ENCODE data around the gene DUSP15. TPM values are rescaled to one million over a fixed set of nuclear protein-coding genes. Genes with fewer than 3 reads are reported as not detected.

DUSP15 gene
- polyA plus RNA-seq, 2 of the 4 experiments (the other 2 are of a cell fraction): 0.53 to 1.3 TPM

- ATAC-seq: 0 out of 6 replicates have a peak, but pooled peaks of 1 of the 2 experiments have one; percentile 19
- no peak for FAIRE-seq
- CTCF ChIA-PET: no interaction called here
- Histone ChIP-seq H3K27ac (no peak overlapping the region), H3K4me1 (no peaks in the 10 kb centered on the region), H3K4me3 (no peak overlapping the region), H3K4me2 (no peak overlapping the region), H3K9me3 (no peaks in the 10 kb centered on the region)
- TF ChIP-seq JUN (IDR thresholded peaks at IDR 0.05): no peak
- WGBS (ENCODE audit: missing lambda C conversion rate): 73% methylated on average over 6 of the region's 6 CpGs
- POLR2A ChIA-PET: no interaction called here
- DNase-seq (ENCODE audit: low read depth in 1 of 2, low spot score in 1 of 2): no peak
Observed at GRCh38 chr20:31901615-31902014, 31.3 kb upstream of the DUSP15 start.

- no peaks in the 10 kb centered on the region for H3K9me3 ChIP-seq
- no peak overlapping the region for H3K4me2 ChIP-seq
- no peak for DNase-seq (ENCODE audit: low read depth in 1 of 2, low spot score in 1 of 2)
- H3K27ac ChIP-seq: no peak overlapping the region
- no peak for ATAC-seq
- H3K4me3 ChIP-seq: no peak overlapping the region
- FAIRE-seq: no peak
- CTCF ChIA-PET: interaction anchor here (0.7 to 1.3 kb wide), 3 partner anchors 8 to 74 kb away, joined by 3 read pairs; no protein-coding TSS in a partner anchor
- TF ChIP-seq TP53 (CRISPR knock-in tag; IDR thresholded peaks at IDR 0.05) (no peak), HEYL (CRISPR knock-in tag; IDR thresholded peaks at IDR 0.05) (no peak), ESRRA (IDR thresholded peaks at IDR 0.05; ENCODE audit: borderline replicate concordance, low read length) (no peak), PBX3 (IDR thresholded peaks at IDR 0.05) (no peak), FOSB (CRISPR knock-in tag; IDR thresholded peaks at IDR 0.05) (no peak), MAZ (IDR thresholded peaks at IDR 0.05; ENCODE audit: borderline replicate concordance, low read depth, low read length) (no peak)
- 79% methylated on average over 9 of the region's 9 CpGs for WGBS (ENCODE audit: missing lambda C conversion rate)
- no peaks in the 10 kb centered on the region for H3K4me1 ChIP-seq
- POLR2A ChIA-PET: no interaction called here
Observed at GRCh38 chr20:31897541-31897940, 27.2 kb upstream of the DUSP15 start.

- Histone ChIP-seq H3K4me2 (no peak overlapping the region), H3K27ac (no peak overlapping the region), H3K4me3 (no peak overlapping the region), H3K9me3 (no peaks in the 10 kb centered on the region), H3K4me1 (no peaks in the 10 kb centered on the region)
- ATAC-seq: no peak
- no peak for FAIRE-seq
- ChIA-PET CTCF (interaction anchor here (1.1 to 1.9 kb wide), 3 partner anchors 15 to 135 kb away, joined by 3 to 5 read pairs (median 4); no protein-coding TSS in a partner anchor), POLR2A (no interaction called here)
- DNase-seq (ENCODE audit: low read depth in 1 of 2, low spot score in 1 of 2): no peak
- 73% methylated on average over 9 of the region's 9 CpGs for WGBS (ENCODE audit: missing lambda C conversion rate)
- TF ChIP-seq ZNF302 (CRISPR knock-in tag; IDR thresholded peaks at IDR 0.05): no peak
- TF ChIP-seq RAD21 (conservative IDR thresholded peaks at IDR 0.05 in 1 of 2, IDR thresholded peaks at IDR 0.05 in 1 of 2): no peak
- no peak for TF ChIP-seq CHD2 (IDR thresholded peaks at IDR 0.05; ENCODE audit: low read length, partially characterized antibody)
- no peak for TF ChIP-seq MYC (IDR thresholded peaks at IDR 0.05; ENCODE audit: borderline replicate concordance, low read length)
- TF ChIP-seq TFCP2L1 (CRISPR knock-in tag; IDR thresholded peaks at IDR 0.05): no peak
- TF ChIP-seq CEBPB (IDR thresholded peaks at IDR 0.05): no peak
- no peak for TF ChIP-seq RFX5 (IDR thresholded peaks at IDR 0.05)
- no peak for TF ChIP-seq GATA3 (IDR thresholded peaks at IDR 0.05; ENCODE audit: borderline replicate concordance)
- TF ChIP-seq BHLHE40 (IDR thresholded peaks at IDR 0.05; ENCODE audit: low read depth, low read length): no peak
- no peak for TF ChIP-seq BCL3 (IDR thresholded peaks at IDR 0.05)
Observed at GRCh38 chr20:31896049-31896448, 25.7 kb upstream of the DUSP15 start.

GRCh38 chr20:31894980-31895675, 24.8 kb upstream of the DUSP15 start:
- Histone ChIP-seq H3K4me1 (no peaks in the 10 kb centered on the region), H3K4me2 (no peak overlapping the region), H3K9me3 (no peaks in the 10 kb centered on the region), H3K4me3 (no peak overlapping the region), H3K27ac (no peak overlapping the region)
- ChIA-PET POLR2A (no interaction called here), CTCF (interaction anchor here (1.0 to 1.9 kb wide), 4 partner anchors 13 to 135 kb away, joined by 3 to 5 read pairs (median 3); no protein-coding TSS in a partner anchor)
- ATAC-seq: peak; percentile 82 to 96
- no peak for FAIRE-seq
- TF ChIP-seq HEYL (CRISPR knock-in tag; IDR thresholded peaks at IDR 0.05) (no peak), BHLHE40 (IDR thresholded peaks at IDR 0.05; ENCODE audit: low read depth, low read length) (no peak), JUN (IDR thresholded peaks at IDR 0.05) (no peak), POLR2A (IDR thresholded peaks at IDR 0.05; ENCODE audit: low read length) (no peak), RFX5 (IDR thresholded peaks at IDR 0.05) (peak; percentile 98), USF2 (IDR thresholded peaks at IDR 0.05) (no peak)
- peak in 1 of 2 experiments; percentile 58 for DNase-seq (ENCODE audit: low read depth in 1 of 2, low spot score in 1 of 2)
- 44% methylated on average over 8 of the region's 8 CpGs for WGBS (ENCODE audit: missing lambda C conversion rate)
